GM18505 (cell line): Measurements from ENCODE around the gene AEBP1.

Experiments
- ATAC-seq: cut with Tn5 transposase; IDR thresholded peaks from one replicate; pipeline ENCODE4 v1.9.1; 2021; ENCODE audit not compliant: unreplicated experiment
- POLR2A ChIP-seq: IDR thresholded peaks from 4 replicates; pipeline ENCODE4 v1.6.1; 2011; ENCODE audit warnings: borderline replicate concordance; ENCODE audit not compliant: insufficient read depth, insufficient read length; ENCODE audit errors: extremely low read depth

Gene AEBP1

GRCh38 chr7:44098092-44099068 lies 5.8 kb upstream of the AEBP1 start:
- TF ChIP-seq POLR2A: no peak
- no peak for ATAC-seq

GRCh38 chr7:44099669-44100068 lies 4.5 kb upstream of the AEBP1 start:
- TF ChIP-seq POLR2A: no peak
- no peak for ATAC-seq

DNA sequence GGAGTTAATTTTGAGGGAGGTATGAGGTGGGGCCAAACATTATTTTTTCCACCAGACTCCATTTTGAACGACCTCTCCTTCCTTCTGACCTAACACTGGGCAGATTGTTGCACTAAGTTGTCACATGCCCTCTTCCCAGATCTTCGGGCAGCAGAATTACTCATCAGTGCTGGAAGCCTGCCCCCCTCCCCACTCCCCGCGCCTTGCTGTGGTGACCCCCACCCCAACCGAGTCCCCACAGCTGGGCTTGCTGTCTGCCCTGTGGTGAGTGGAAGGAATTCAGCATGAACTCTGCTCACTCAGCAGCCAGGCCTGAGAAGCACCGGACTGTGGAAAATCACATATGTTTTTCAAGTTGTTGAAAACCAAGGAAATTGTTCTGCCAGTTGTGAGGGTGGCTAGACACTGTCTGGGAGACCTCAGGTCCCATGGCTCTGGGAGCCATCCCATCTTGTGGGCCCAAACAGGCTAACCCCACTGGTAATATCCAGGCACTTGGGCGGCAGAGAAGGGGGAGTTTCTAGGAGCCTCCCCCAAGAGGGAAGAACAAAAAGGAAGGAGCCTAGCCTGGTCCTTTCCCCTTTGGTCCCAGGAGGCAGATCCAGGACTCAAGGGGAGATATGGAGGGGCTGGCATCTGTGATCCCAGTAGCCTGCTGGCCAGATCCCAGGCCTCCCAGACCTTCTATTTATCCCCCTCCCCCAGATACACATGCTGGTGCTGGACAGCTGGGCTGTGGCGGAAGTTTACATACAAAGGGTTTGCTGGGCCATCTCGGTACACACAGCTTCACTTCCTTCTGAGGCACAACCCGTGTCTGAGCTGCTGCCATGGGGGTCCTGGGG lies 3.5 kb upstream of the AEBP1 start:
- TF ChIP-seq POLR2A: no peak
- ATAC-seq: no peak

GRCh38 chr7:44101303-44101965 lies 2.7 kb upstream of the AEBP1 start:
- no peak for TF ChIP-seq POLR2A
- no peak for ATAC-seq

GRCh38 chr7:44101966-44102845 lies 1.9 kb upstream of the AEBP1 start:
- TF ChIP-seq POLR2A: no peak
- no peak for ATAC-seq

DNA sequence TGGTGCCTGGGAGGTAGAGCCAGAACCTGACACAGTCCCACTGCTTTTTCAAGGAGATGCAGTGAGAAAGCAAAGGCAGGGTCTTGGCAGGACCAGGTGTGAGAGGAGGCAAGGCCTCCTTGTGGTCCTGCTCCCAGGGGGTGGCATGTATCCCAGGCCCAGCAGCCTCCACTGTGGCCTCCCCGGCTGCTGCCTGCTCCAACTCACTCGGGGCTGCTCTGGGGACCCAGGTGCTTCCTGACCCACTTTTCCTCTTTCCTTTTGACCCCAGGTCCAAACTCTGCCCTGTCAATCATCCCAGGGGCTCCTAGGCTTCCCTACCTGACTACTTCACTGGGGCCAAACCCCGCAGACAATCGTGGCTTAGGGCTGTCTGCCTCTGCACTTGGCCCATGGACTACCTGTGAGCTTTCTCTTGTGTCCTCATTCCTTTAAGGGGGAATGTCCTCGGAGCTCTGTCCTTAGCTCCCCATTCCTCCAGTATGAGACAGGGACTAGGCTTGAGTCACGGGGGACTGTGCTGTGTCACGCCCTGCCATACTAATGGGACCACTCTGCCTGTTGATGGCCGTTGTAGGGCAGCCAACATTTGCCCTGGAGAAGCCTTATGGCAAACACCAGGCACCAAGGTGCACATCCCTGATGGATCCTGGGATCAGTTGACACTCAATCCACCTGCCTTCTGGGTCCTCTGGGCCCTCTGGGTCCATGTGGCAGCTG lies 1.1 kb upstream of the AEBP1 start:
- no peak for TF ChIP-seq POLR2A
- ATAC-seq: no peak

DNA sequence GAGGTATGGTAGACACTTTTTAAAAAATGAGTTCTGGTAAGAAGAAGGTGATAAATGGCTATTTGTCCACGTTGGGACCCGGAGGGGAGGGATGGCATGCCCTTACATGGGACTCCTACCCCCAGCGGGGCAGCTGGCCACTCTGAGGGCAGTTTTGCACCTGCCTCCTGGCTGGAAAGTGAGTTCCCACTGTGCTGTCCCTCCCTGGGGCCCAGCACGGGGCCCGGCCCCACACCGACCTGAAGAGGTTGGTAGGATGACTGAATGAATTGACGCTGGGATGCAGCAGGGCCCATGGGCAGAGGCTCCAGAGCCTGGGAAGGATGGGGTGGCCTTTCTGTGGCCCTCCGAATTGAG lies 601 bp upstream of the AEBP1 start:
- TF ChIP-seq POLR2A: no peak
- no peak for ATAC-seq

- no peak for TF ChIP-seq POLR2A
- ATAC-seq: no peak
These were observed 971 bp downstream of the AEBP1 start for GRCh38 chr7:44104860-44105771.

DNA sequence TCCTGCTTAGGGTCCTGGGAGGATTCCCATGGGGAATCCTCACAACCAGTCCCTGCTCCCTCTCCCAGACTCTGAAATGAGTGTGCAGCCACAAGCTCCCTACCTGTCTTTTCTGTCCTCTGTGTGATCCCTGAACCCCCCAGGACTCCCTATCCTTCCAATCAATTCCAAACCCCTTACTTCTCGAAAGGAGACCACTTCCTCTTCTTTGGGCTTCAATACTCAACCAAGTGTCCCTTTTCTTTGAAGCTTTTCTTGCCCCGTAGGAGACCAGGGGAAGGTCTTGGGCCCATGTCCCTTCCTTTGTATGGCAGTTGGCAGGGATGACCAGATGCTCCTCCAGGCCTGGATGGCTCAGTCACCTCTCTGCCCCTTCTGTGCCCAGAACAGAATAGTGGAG lies 1.7 kb downstream of the AEBP1 start:
- no peak for TF ChIP-seq POLR2A
- ATAC-seq: no peak

- no peak for TF ChIP-seq POLR2A
- no peak for ATAC-seq
These were observed 2.3 kb downstream of the AEBP1 start for GRCh38 chr7:44106311-44107065.
